NOMO-1 (cell line): Measurements from ENCODE around the gene KLF3.

Experiments used
- DNase-seq, 2 experiments: peaks; one replicate each; lab custom pipeline; 2025; ENCODE audit not compliant: unreplicated experiment in 2 of 2; lab: John Stamatoyannopoulos, UW

The KLF3 gene

GRCh38 chr4:38734446-38734845 is 70.4 kb downstream of the KLF3 start:
- no peak for DNase-seq

- no peak for DNase-seq
These were observed 70.9 kb downstream of the KLF3 start for GRCh38 chr4:38734911-38735310.

- DNase-seq = no peak
These were observed 71.9 kb downstream of the KLF3 start for GRCh38 chr4:38735870-38736269.

GRCh38 chr4:38738940-38739803 is 75.2 kb downstream of the KLF3 start:
- no peak for DNase-seq

- no peak for DNase-seq
These were observed 76.3 kb downstream of the KLF3 start for GRCh38 chr4:38740303-38740702.

- peak in 1 of 2 experiments; percentile 61 for DNase-seq
These were observed 79.9 kb downstream of the KLF3 start for GRCh38 chr4:38743866-38744265.

- DNase-seq = no peak
These were observed 81.9 kb downstream of the KLF3 start for GRCh38 chr4:38745881-38746280.

GRCh38 chr4:38747629-38748028 is 83.6 kb downstream of the KLF3 start:
- DNase-seq = no peak

- no peak for DNase-seq
These were observed 85.3 kb downstream of the KLF3 start for GRCh38 chr4:38749336-38749735.
